HG03520 (cell line): ENCODE data around the gene KRT24.
"Not testable (repeated sequence)": the region's sequence is repeated elsewhere in the genome, so short reads cannot be mapped to it uniquely, and the experiment has no call there.

Experiments
- ATAC-seq: cut with Tn5 transposase; IDR thresholded peaks from one replicate; pipeline ENCODE4 v1.9.1; 2021; ENCODE audit warnings: mild to moderate bottlenecking, moderate library complexity; ENCODE audit not compliant: unreplicated experiment

KRT24 gene

DNA sequence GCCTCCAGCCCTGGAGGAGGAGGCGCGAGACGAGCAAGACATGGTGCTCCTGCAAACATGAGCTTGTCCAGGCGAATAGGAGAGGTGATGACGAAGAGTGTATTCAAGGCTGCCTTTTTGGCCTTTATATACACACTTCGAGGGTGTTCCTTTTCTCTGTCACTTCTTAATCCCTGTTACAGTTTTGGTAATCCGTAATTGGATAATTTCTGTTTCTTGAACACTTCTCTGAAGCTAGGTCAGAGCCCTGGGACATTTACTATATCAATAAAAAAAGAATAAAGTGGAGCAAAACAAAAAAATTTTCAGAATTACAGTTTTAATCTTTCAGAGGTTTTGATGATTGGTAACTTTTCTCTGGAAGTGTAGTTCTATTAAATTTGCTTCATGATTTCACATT, at the start of gene KRT24:
KRT24 (minus strand) TSS at position 101 of the 400 bp plus-strand sequence; CDS start at position 42, 59 bp downstream.
- no peak for ATAC-seq

DNA sequence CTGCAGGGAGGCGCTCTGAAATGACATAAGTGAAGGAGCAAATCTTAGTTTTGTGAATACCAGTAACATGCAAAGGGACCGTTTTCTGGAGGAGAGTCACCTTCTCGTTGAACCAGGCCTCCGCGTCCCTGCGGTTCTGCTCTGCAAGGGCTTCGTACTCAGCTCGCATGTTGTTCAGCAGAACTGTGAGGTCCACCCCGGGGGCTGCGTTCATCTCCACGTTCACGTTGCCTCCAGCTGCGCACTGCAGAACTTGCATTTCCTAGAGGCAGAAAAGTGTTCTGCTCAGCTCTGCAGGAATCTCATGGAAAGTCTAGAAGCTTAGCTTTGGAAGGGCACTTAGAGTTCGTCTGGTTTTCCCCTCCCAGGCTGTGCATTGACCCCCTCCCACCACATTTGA, 47.5 kb upstream of the KRT24 start:
- ATAC-seq, result no peak

DNA sequence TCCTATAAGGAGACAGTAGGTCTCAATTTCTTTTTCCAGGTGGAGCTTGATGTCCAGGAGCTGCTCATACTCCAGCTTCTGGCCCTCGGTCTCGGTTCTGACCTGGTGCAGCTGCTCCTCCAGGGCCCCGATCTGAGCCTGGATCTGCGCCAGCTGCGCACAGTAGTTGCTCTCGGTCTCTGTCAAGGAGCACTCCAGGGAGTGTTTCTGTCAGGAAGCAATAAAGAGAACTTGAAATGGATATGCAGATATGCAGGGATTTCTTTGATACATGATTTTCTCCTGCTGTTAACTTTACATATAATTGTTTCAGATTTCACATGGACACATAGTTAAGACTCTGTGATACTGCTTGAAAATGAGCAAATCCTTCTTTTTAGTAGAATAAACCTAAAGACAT, 46.8 kb upstream of the KRT24 start:
- no peak for ATAC-seq

DNA sequence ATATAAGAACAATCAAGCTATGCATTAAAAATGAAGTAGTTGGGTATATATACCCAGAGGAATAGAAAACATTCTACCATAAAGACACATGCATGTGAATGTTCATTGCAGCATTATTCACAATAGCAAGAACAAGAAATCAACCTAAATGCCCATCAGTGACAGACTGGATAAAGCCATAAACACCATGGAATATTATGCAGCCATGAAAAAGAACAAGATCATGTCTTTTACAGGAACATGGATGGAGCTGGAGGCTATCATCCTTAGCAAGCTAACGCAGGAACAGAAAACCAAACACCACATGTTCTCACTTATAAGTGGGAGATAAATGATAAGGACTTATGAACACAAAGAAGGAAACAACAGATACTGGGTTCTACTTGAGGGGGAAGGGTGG, 45.1 kb upstream of the KRT24 start:
- not testable (repeated sequence) for ATAC-seq

DNA sequence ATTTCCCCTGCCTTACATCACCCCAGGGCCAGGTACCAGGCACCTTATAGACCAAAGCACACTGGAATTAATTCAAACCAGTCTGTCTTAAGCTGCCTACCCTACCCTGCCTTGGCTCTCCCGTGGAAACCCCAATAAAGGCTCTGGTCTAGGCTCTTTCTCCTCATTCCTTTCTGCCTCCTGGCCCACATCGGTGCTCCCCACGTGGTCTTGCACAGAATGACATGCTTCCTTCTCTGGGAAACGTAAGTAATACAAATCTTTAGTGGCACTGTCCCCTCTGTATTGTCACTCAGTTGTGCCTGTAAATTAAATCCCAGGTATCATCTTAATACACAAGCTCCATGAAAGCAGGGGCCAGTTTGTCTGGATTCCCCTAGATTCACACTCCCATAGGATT, 35.0 kb upstream of the KRT24 start:
- no peak for ATAC-seq

DNA sequence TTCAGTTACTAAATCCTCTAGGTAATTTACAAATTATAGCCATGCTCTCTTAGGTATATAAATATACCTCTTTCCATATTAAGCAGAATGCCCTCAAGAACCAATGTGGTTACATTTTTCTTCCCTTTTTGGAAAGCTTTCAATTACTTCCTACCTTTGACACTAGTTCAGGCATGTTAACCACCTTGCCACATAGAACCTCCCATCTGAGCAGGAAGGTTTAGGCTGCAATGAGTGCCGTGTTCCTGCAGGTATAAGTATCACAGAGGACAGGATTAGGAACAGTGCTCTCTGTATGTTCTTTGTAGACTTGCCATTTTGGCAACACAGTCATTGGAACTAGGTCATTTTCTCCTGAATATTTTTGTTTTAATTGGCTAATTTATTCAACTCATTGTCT, 31.5 kb upstream of the KRT24 start:
- ATAC-seq, result no peak

DNA sequence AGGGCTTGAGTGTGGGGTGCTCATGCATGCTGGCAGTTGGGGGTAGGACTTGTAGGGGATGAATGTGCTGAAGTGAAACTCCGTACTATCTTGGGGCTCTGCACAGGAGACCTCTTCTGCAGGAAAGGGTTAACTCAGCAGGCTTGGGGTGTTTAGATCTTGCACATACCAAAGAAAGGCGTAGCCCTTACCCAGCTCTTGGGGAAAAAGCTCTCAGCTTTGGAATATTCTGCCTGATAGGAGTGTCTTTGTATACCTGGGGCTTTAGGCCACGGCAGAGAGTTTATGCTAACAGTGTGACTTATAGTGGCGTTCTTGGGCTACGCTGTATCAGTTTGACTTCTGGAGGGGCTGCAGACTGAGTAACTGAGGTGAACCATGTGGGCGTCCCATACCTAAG, 30.5 kb upstream of the KRT24 start:
- no peak for ATAC-seq

DNA sequence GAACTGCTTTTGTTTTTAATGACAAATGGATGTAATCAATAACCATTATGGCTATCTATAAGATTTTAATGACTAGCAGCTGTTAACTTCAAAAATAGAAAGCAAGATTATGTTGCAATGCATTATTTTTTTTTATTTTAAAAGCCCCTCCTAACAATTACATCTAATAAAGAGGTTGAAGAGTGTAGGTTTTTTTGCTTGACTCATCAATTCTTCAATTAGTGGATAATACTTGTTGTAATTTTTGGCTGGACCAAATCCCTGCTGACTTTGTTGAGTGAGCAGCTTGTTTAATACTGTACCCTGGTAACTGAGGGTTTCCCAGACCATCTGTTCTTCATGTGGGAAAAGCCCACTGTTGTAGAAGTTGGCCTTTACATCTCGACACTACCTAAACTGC, 27.4 kb upstream of the KRT24 start:
- ATAC-seq, result no peak

DNA sequence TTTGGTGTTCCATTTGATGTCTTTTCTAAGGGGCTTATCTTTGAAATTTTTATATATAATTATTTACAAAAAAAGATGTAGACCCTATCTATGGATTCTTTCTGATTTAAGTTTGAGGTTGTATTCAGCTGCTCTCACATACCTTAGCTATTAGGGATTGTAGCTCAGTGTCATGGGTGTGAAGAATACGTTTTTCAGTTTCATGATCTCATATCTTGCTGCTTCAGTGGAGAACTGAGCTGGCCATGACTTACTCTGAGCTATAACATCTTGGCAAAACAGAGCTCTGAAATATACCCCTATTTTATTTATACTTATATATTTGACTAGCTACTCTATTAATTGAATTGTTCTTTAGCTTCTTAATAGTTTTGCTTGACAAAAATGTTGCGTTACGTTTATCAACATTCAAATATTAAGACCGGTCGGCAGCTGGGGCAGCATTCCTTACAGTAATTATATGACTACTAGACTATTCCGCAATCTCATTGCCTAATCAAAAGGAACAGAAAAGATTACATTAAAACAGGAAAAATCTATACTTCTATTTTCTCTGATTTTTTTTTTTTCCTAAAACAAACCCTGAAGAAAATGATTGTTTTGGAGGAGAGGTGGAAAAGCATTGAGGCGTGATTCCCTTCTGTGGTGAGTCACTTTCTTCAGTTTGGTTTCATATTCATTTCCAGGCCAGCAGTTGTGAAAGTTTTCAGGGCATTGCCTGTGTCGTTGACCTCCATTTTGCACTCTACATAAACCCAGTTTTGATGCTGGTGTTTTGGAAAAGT, 24.1 kb upstream of the KRT24 start:
- no peak for ATAC-seq

DNA sequence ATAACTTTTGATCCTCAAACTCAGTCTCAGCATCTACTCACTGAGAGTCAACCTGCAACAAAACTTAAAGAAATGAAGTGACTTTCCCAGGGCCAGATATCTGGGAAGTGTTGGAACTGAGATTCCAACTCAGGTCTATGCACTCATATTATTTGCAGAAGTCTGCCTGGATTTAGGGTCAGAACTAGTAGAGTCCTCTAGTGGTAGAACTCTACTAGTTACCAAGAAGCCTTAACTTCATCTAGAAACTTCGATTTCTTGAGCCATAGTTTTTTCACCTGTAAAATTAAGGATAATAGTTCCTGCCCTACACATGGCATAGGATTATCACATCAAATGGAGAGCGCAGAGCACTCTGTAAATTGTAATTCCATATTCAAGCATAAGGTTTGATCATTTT, 23.4 kb upstream of the KRT24 start:
- ATAC-seq, result no peak

DNA sequence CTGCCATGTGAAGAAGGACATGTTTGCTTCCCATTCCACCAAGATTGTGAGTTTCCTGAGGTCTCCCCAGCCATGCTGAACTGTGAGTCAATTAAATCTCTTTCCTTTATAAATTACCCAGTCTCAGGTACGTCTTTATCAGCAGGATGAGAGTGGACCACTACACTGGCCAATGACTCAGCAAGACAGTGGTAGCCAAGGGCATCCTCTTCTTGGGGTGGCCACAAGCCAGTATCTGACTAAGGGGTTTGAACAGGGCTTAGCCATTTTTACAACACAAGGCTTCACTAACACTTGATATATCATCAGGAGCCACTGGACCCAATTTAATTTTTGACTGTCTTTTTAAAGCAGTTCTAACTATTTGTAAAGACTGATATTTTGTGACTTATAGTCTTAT, 21.1 kb upstream of the KRT24 start:
- ATAC-seq, result no peak

DNA sequence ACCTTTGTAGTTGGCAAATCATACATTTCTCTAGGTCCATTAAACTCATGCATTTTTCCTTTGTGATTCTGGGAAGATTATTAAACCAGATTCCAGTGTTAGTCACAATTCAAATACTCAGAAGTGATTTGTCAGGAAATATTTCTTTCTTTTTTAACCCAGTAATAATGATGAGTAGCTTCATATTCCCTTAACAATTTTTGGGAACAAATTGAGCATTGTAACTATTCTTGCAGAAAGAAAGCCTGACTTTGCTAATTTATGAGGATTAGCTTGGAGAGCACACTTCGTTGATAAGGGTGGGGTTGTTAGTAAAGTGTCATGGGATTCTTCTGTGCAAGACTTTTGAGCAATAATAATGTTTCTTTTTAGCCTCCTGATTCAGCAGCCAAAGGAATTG, 18.7 kb upstream of the KRT24 start:
- ATAC-seq, result no peak

DNA sequence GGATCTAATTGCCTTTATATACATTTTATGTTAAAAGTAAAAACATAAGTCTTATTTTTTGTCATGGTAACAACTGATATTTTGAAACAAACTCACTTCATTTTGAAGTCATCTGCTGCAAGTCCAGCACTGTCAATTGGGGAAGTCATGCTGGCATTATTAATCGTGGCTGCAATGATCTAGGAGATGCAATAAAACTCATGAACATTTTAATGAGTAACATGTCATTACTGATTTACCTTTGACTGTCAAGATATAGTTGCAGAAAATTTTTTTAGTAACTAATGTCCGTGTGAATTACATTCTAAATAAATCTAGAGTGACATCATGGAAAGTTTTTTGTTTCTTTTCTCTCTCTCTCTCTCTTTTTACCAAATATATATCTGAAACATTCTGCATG, 17.3 kb upstream of the KRT24 start:
- ATAC-seq, result no peak

DNA sequence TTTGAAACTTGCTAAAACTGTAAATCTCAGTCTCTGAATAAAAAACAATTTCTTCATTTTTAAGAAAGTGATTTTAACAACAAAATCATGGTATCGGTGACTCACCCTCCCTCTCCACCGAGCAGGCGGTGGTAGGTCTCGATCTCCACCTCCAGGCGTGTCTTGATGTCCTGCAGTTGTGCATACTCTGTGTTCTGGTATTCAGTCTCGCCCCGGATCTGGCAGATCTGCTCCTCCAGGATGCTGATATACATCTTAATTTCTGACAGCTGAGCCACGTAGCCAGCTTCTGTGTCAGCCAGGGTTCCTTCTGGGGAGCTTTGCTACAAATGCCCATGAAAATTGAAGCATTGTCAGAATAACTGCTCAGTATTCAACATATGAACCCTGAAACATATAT, 15.4 kb upstream of the KRT24 start:
- no peak for ATAC-seq

DNA sequence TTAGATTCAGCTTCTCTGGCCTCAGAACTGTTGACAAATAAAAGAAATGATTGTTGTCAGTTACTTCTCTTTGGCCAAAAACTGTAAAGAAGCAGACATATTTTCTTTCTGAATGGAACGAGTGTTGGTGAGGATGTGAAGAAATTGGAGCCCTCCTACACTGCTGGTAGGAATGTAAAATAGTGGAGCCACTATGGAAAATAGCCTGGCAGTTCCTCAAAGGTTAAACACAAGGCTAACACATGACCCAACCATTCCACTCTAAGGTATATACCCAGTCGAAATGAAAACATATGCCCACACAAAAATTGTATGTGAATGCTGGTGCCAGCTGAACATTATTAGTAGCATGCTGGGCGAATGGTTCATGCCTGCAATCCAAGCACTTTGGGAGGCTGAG, 14.2 kb upstream of the KRT24 start:
- no peak for ATAC-seq

DNA sequence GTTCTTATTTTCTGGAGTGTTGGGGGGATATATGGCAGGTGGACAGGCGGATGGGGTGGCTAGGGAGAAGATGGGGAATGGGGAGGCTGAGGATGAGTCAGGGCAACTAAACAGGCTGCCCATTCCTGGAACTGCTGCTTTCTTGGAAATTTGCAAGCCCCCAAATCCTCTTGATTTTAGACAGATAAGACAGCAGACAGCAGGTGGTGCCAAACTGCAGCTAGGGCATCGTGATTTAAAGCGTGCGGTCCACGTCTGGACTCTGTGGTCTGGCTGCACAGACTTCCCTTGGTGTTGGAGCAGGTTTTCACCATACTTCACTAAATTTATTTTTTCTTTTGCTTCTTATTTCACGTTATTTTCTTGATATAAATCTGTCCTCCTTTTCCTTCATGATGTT, 10.9 kb upstream of the KRT24 start:
- ATAC-seq, result no peak

DNA sequence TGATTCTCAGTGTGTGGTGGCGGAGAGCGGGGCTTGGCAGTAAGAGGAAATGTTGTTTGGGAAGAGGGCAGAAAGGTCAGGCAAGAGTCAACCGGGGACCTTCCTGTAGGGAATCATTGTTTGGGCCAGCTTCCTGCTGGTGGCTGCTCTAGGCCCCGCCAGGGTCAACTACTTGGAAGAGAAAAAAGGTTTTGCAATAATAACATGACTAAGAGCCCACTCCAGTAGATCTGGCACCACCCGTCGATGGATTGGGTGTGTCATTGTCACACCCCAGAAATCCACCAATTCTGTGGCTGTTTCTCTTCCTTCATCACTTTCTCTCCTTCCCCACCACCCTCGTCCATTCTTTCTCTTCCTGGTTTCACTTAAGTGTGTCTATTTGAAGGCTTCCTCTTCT, 4.2 kb upstream of the KRT24 start:
- no peak for ATAC-seq

DNA sequence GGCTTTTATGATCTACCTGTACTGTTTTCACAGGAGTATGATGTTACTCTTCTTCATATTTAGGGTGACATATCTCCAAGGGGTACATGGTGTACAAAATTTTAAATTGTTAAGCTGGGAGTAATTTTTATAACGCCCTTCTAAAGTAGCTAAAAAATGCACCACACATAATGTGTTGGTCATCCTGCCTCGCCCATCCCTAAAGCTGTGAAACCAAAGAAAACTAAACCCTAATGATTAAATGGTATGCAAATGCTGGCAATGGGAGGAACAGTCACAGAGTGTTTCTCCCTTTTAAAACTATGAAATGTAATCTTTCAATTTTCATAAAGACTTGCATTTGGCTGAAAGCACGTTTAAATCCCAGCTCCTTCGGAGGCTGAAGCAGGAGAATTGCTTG, 2.0 kb upstream of the KRT24 start:
- ATAC-seq, result no peak

DNA sequence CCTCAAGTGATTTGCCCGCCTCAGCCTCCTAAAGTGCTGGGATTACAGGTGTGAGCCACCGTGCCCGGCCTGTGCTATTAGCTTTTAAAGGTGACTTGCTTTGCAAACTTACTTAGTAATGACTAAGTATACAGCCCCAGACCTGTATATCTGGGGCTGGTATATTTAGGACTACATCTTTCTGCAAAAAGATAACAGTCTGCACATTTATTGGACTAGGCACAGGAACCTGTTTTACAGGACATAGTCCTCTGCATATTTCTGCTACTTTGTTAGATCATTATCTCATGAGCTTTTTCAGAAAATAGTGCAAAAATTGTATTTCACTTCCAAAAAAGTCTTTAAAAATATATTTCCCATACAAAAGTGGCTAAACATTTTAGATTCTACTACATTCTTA, 1.3 kb downstream of the KRT24 start:
- no peak for ATAC-seq

DNA sequence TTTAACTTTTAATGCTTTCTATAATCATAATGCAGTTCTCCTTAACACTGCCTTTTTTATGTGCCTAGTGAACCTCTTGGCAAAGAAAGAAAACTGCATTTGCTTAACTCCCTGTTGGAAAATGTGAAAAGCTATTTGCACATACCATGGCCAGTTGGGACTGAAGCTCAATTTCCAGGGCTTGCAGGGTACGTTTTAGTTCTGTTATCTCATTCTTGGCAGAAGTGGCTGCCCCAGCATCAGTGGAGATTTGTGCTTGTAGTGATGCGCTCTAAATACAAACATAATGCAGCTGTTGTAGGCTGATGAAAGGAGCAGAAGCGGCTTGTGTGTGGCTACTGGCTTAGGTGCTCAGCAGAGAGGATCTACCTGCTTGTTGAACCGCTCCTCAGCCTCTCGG, 3.7 kb downstream of the KRT24 start:
- ATAC-seq, result no peak

DNA sequence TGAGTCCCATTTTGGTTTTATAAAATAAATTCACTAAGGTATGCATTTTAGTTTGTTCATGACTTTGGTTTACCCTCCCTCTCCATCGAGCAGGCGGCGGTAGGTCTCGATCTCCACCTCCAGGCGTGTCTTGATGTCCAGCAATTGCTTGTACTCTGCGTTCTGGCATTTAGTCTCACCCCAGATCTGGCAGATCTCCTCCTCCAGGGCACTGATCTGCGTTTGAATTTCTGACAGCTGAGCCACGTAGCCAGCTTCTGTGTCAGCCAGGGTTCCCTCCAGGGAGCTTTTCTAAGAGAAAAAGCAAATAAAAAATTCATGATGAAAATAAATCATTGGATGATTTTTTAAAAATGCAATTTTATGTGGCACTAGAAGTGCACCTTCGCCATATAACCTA, 4.2 kb downstream of the KRT24 start:
- no peak for ATAC-seq

DNA sequence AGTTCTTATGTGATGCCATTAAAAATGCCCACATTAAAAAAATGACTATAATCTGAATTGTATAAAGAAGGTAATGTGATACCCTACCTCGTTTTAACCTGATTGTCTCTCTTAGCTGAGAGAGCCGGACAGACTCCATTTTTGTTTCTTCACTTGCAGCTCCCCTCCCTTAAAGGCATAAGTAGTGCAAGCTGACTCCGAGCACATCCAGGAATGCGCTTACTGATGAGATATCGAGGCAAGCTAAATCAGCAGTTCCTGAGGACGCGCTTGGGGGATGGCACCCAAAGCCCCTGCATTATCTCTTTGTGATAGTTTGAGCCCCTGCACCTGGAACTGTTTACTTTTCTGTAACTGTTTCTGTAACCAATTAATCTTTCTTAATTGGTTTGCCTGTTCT, 6.3 kb downstream of the KRT24 start:
- ATAC-seq, result no peak

DNA sequence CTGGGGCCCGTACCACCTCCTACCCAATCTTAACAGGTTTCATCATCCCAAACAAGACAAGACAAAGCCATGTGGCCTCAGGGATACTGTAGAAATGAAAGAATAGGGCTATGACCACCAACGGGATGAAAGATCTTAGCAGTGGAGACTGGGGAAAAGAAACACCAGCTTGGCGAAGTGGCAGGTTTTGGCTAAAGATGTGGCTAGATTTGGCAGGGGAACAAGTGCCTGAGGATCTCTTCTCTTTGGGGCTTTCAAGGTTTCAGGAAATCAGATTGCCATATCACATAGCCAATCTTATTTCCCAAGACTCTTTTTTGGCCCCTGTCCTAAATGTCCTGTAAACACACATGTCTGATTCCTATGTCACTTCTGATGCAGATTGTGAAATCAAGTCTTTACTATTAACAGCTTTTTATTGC, 6.9 kb downstream of the KRT24 start:
- no peak for ATAC-seq
